Sciatic nerve (tissue), 2 donors: ENCODE results near the gene KRT16. TPM values are rescaled to one million over a fixed set of nuclear protein-coding genes. Genes with fewer than 3 reads are reported as not detected.
A peak's percentile ranks its signal among the peaks of the same experiment; 100 is the strongest.
"Not testable (repeated sequence)": the region's sequence is repeated elsewhere in the genome, so short reads cannot be mapped to it uniquely, and the experiment has no call there.

Experiments
- ATAC-seq: fragments of 200-7000 bp; cut with Tn5 transposase; one replicate; pipeline ENCODE4 v1.9.1; 2020; ENCODE audit warnings: mild to moderate bottlenecking, moderate library complexity
- DNase-seq: peaks from one replicate; pipeline ENCODE4 v3.0.0-alpha.2; 2020; ENCODE audit warnings: low spot score
- intact Hi-C: fragments of 100-400 bp; cut with DNase I; formaldehyde crosslinking; loops from one replicate; pipeline ENCODE4 v1.14.2; 2022
- total RNA-seq: library from RNA; stranded (reverse); fragmentation: NEBNext Ultra II Directional; extraction: Animal tissue kit (Norgen Biotek cat#: 25700); gene quantifications from one replicate; pipeline ENCODE4 v1.2.1, GENCODE V29; 2021
- donor health status: DM: no; HTN: no; CAD: no.
- donor health status: DM: no; HTN: no; CAD: no.

Gene KRT16
- total RNA-seq, 1 donor from 2014 or later, result 0.85 TPM

- ATAC-seq (no peak), DNase-seq (no peak)
- intact Hi-C loops, result no loop called here
Measured at GRCh38 chr17:41619036-41619926, 6.7 kb upstream of the KRT16 start.

- DNase-seq, result no peak
- intact Hi-C loops, result no loop called here
- ATAC-seq, result no peak
Measured at GRCh38 chr17:41618341-41619035, 5.9 kb upstream of the KRT16 start.

GRCh38 chr17:41617698-41618097, 5.1 kb upstream of the KRT16 start:
- DNase-seq (no peak), ATAC-seq (no peak)
- intact Hi-C loops, result no loop called here

GRCh38 chr17:41617136-41617535, 4.6 kb upstream of the KRT16 start:
- intact Hi-C loops, result no loop called here
- DNase-seq, result no peak

GRCh38 chr17:41616486-41616885, 3.9 kb upstream of the KRT16 start:
- DNase-seq, ATAC-seq, intact Hi-C loops: not testable (repeated sequence)

More at GRCh38 chr17:41617136-41617535, 4.6 kb upstream of the KRT16 start:
- ATAC-seq, result no peak

- intact Hi-C loops, result no loop called here
- ATAC-seq, result no peak
- DNase-seq, result no peak
Measured at GRCh38 chr17:41615454-41615853, 2.9 kb upstream of the KRT16 start.

GRCh38 chr17:41614767-41615166, 2.2 kb upstream of the KRT16 start:
- intact Hi-C loops, DNase-seq: not testable (repeated sequence)

GRCh38 chr17:41614098-41614497, 1.5 kb upstream of the KRT16 start:
- DNase-seq (no peak), ATAC-seq (no peak)
- intact Hi-C loops, result no loop called here

More at GRCh38 chr17:41614767-41615166, 2.2 kb upstream of the KRT16 start:
- not testable (repeated sequence) for ATAC-seq

- no peak for DNase-seq
- intact Hi-C loops, result no loop called here
- ATAC-seq, result no peak
Measured at GRCh38 chr17:41613277-41614082, 913 bp upstream of the KRT16 start.

GRCh38 chr17:41610965-41611640, 1.5 kb downstream of the KRT16 start:
- DNase-seq (no peak), ATAC-seq (no peak)
- intact Hi-C loops, result no loop called here

GRCh38 chr17:41610061-41610517, 2.5 kb downstream of the KRT16 start:
- intact Hi-C loops, DNase-seq, ATAC-seq: not testable (repeated sequence)

- intact Hi-C loops, ATAC-seq, DNase-seq: not testable (repeated sequence)
Measured at GRCh38 chr17:41606930-41607329, 5.6 kb downstream of the KRT16 start.

GRCh38 chr17:41602524-41602923, 10.0 kb downstream of the KRT16 start:
- intact Hi-C loops, result no loop called here
- no peak for DNase-seq
- no peak for ATAC-seq

GRCh38 chr17:41600318-41600717, 12.2 kb downstream of the KRT16 start:
- intact Hi-C loops, result no loop called here
- ATAC-seq (no peak), DNase-seq (no peak)

GRCh38 chr17:41599680-41600079, 12.9 kb downstream of the KRT16 start:
- intact Hi-C loops, result no loop called here
- DNase-seq (no peak), ATAC-seq (no peak)

GRCh38 chr17:41595585-41595984, 17.0 kb downstream of the KRT16 start:
- no peak for ATAC-seq
- intact Hi-C loops, result no loop called here
- no peak for DNase-seq

- ATAC-seq, result no peak
- DNase-seq, result no peak
- intact Hi-C loops, result no loop called here
Measured at GRCh38 chr17:41594363-41594915, 18.1 kb downstream of the KRT16 start.

- no peak for DNase-seq
- peak; percentile 48 for ATAC-seq
Measured at GRCh38 chr17:41593306-41593981, 19.1 kb downstream of the KRT16 start.

More at GRCh38 chr17:41593306-41593981, 19.1 kb downstream of the KRT16 start:
- intact Hi-C loops, result no loop called here
